ENCODE data around the gene PIK3CA. TPM values are rescaled to one million over a fixed set of nuclear protein-coding genes. Genes with fewer than 3 reads are reported as not detected.

The PIK3CA gene
- total and polyA plus RNA-seq, 4 donors, result 4.5 to 42.9 (median 16.0) TPM

GRCh38 chr3:179174316-179174715 is 26.2 kb downstream of the PIK3CA start:
- 94 to 96% methylated on average over 3 of the region's 3 CpGs for WGBS, 2 donors
- no peak overlapping the region for H3K27ac ChIP-seq (ENCODE audit: low read depth in 1 of 2, low read length in 1 of 2)
- ATAC-seq (ENCODE audit: insufficient read depth, low FRiP score) (no peak), DNase-seq (no peak)
- H3K4me3 ChIP-seq, result no peak overlapping the region
- no peak overlapping the region for H3K9ac ChIP-seq (ENCODE audit: insufficient read depth in 1 of 2, low read length in 2 of 2)
- TF ChIP-seq CTCF (IDR thresholded peaks at IDR 0.05; ENCODE audit: control extremely low read depth, extremely low read depth), result no peak
- H3K27me3 ChIP-seq (ENCODE audit: control insufficient read depth in 3 of 3, insufficient read depth in 3 of 3, low read length in 2 of 3), result no peaks in the 10 kb centered on the region
- H3K4me1 ChIP-seq (ENCODE audit: control insufficient read depth in 5 of 5, insufficient read depth in 5 of 5, low read length in 5 of 5), result peaks cover 2 to 9% (median 4%) of the 10 kb centered on the region in 5 donors
- H3K9me3 ChIP-seq (ENCODE audit: control insufficient read depth in 4 of 4, insufficient read depth in 3 of 4, low read length in 3 of 4), result peaks cover 0 to 9% (median 0%) of the 10 kb centered on the region in 4 donors
- no peaks in the 10 kb centered on the region for H3K36me3 ChIP-seq (ENCODE audit: control insufficient read depth in 4 of 4, insufficient read depth in 4 of 4, low read length in 4 of 4)

- no peaks in the 10 kb centered on the region for H3K36me3 ChIP-seq (ENCODE audit: control insufficient read depth in 4 of 4, insufficient read depth in 4 of 4, low read length in 4 of 4)
- no peak overlapping the region for H3K9ac ChIP-seq (ENCODE audit: insufficient read depth in 1 of 2, low read length in 2 of 2)
- peaks cover 2 to 9% (median 4%) of the 10 kb centered on the region in 5 donors for H3K4me1 ChIP-seq (ENCODE audit: control insufficient read depth in 5 of 5, insufficient read depth in 5 of 5, low read length in 5 of 5)
- 63 to 73% methylated on average over 1 of the region's 1 CpG for WGBS, 2 donors
- no peak for TF ChIP-seq CTCF (IDR thresholded peaks at IDR 0.05; ENCODE audit: control extremely low read depth, extremely low read depth)
- ATAC-seq (ENCODE audit: insufficient read depth, low FRiP score), result no peak
- no peak for DNase-seq
- H3K27me3 ChIP-seq (ENCODE audit: control insufficient read depth in 3 of 3, insufficient read depth in 3 of 3, low read length in 2 of 3), result no peaks in the 10 kb centered on the region
- no peak overlapping the region for H3K4me3 ChIP-seq
- H3K9me3 ChIP-seq (ENCODE audit: control insufficient read depth in 4 of 4, insufficient read depth in 3 of 4, low read length in 3 of 4), result peaks cover 0 to 9% (median 0%) of the 10 kb centered on the region in 4 donors
- H3K27ac ChIP-seq (ENCODE audit: low read depth in 1 of 2, low read length in 1 of 2), result no peak overlapping the region
Observed at GRCh38 chr3:179174898-179175297, 26.7 kb downstream of the PIK3CA start.

- ATAC-seq (ENCODE audit: insufficient read depth, low FRiP score), result no peak
- Histone ChIP-seq H3K27ac (ENCODE audit: low read depth in 1 of 2, low read length in 1 of 2) (no peak overlapping the region), H3K27me3 (ENCODE audit: control insufficient read depth in 3 of 3, insufficient read depth in 3 of 3, low read length in 2 of 3) (no peaks in the 10 kb centered on the region), H3K4me3 (no peak overlapping the region), H3K36me3 (ENCODE audit: control insufficient read depth in 4 of 4, insufficient read depth in 4 of 4, low read length in 4 of 4) (no peaks in the 10 kb centered on the region), H3K9ac (ENCODE audit: insufficient read depth in 1 of 2, low read length in 2 of 2) (no peak overlapping the region), H3K4me1 (ENCODE audit: control insufficient read depth in 5 of 5, insufficient read depth in 5 of 5, low read length in 5 of 5) (peaks cover 2 to 13% (median 8%) of the 10 kb centered on the region in 5 donors), H3K9me3 (ENCODE audit: control insufficient read depth in 4 of 4, insufficient read depth in 3 of 4, low read length in 3 of 4) (peaks cover 0 to 9% (median 0%) of the 10 kb centered on the region in 4 donors)
- DNase-seq, result no peak
- 70 to 86% methylated on average over 3 of the region's 3 CpGs for WGBS, 2 donors
- TF ChIP-seq CTCF (IDR thresholded peaks at IDR 0.05; ENCODE audit: control extremely low read depth, extremely low read depth), result no peak
Observed at GRCh38 chr3:179175358-179175757, 27.2 kb downstream of the PIK3CA start.

GRCh38 chr3:179177611-179178010 is 29.5 kb downstream of the PIK3CA start:
- H3K9ac ChIP-seq (ENCODE audit: insufficient read depth in 1 of 2, low read length in 2 of 2), result no peak overlapping the region
- no peaks in the 10 kb centered on the region for H3K9me3 ChIP-seq (ENCODE audit: control insufficient read depth in 4 of 4, insufficient read depth in 3 of 4, low read length in 3 of 4)
- H3K4me1 ChIP-seq (ENCODE audit: control insufficient read depth in 5 of 5, insufficient read depth in 5 of 5, low read length in 5 of 5), result peaks cover 4 to 18% (median 12%) of the 10 kb centered on the region in 5 donors
- H3K4me3 ChIP-seq, result no peak overlapping the region
- DNase-seq, result no peak
- H3K36me3 ChIP-seq (ENCODE audit: control insufficient read depth in 4 of 4, insufficient read depth in 4 of 4, low read length in 4 of 4), result no peaks in the 10 kb centered on the region
- ATAC-seq (ENCODE audit: insufficient read depth, low FRiP score), result no peak
- TF ChIP-seq CTCF (IDR thresholded peaks at IDR 0.05; ENCODE audit: control extremely low read depth, extremely low read depth), result no peak
- H3K27ac ChIP-seq (ENCODE audit: low read depth in 1 of 2, low read length in 1 of 2), result no peak overlapping the region
- H3K27me3 ChIP-seq (ENCODE audit: control insufficient read depth in 3 of 3, insufficient read depth in 3 of 3, low read length in 2 of 3), result no peaks in the 10 kb centered on the region

Measured in lung (tissue), 12 donors.